ENCODE data around the gene PCDH9. TPM values are rescaled to one million over a fixed set of nuclear protein-coding genes. Genes with fewer than 3 reads are reported as not detected.

PCDH9 gene
- total RNA-seq, 6 experiments from 2014 or later = 1.6 to 3.9 (median 3.1) TPM

DNA sequence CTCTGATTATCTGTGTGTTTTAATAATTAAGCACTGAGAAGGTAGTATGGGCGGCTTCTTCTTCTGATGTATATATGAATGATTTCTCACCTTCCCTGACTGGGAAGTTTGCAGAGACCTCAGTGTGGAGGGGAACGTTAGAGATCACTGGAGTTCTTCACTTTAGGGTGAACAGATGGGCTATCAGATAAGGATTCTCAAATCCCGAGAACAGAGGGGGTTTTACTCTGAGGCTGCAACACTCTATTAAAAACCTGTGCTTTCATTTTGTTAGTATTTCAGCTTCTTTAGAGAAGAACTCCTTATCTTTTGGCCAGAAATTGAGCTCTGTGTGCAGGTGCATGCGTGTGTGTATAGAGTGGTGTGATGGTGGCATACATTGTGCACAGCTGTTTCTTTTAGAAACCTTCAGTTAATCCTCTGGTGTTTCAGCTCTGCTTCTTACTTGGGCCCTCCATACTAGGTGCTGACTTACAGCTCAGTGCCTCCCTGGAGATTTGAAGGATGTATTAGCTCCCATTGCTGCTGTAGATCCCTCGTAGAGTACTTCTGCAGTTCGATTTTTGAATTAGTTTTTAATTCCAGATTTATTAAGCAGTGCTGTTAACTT, 45.3 kb upstream of the PCDH9 start:
- 38% methylated on average over 6 of the region's 6 CpGs for WGBS (ENCODE audit: insufficient coverage, low coverage, low lambda C conversion rate, missing lambda C conversion rate)
- no peaks in the 10 kb centered on the region for H3K36me3 ChIP-seq
- DNase-seq (no peak), ATAC-seq (no peak)
- no peaks in the 10 kb centered on the region for H3K27me3 ChIP-seq
- no peak for TF ChIP-seq POLR2A (IDR thresholded peaks at IDR 0.05)
- TF ChIP-seq, protein P1, sequence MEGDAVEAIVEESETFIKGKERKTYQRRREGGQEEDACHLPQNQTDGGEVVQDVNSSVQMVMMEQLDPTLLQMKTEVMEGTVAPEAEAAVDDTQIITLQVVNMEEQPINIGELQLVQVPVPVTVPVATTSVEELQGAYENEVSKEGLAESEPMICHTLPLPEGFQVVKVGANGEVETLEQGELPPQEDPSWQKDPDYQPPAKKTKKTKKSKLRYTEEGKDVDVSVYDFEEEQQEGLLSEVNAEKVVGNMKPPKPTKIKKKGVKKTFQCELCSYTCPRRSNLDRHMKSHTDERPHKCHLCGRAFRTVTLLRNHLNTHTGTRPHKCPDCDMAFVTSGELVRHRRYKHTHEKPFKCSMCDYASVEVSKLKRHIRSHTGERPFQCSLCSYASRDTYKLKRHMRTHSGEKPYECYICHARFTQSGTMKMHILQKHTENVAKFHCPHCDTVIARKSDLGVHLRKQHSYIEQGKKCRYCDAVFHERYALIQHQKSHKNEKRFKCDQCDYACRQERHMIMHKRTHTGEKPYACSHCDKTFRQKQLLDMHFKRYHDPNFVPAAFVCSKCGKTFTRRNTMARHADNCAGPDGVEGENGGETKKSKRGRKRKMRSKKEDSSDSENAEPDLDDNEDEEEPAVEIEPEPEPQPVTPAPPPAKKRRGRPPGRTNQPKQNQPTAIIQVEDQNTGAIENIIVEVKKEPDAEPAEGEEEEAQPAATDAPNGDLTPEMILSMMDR (IDR thresholded peaks at IDR 0.05) = no peak
- no peak overlapping the region for H3K27ac ChIP-seq
- no peaks in the 10 kb centered on the region for H3K9me3 ChIP-seq
- H3K4me1 ChIP-seq = no peaks in the 10 kb centered on the region
- no peak overlapping the region for H3K4me3 ChIP-seq
- intact Hi-C loops (cut with DNase I) = no loop called here

DNA sequence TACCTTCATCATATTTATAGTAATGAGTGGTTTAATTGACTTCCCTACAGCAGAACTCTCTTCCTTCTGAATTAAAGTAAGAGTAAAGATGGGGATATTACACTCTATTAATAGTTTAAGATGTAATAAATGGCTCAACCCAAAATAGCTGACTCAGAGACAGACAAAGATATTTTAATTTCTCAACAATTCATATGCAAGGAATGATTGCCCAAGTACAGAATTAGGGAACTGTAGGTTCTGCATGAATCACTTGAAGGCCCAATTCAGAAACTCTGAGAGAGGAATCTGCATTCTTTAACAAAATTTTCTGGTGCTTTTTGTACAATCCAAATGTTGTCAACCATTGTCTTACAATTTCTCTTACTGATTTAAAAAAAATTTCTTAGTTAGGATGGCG, 42.9 kb upstream of the PCDH9 start:
- WGBS (ENCODE audit: insufficient coverage, low coverage, low lambda C conversion rate, missing lambda C conversion rate) = 67% methylated on average over 1 of the region's 1 CpG

DNA sequence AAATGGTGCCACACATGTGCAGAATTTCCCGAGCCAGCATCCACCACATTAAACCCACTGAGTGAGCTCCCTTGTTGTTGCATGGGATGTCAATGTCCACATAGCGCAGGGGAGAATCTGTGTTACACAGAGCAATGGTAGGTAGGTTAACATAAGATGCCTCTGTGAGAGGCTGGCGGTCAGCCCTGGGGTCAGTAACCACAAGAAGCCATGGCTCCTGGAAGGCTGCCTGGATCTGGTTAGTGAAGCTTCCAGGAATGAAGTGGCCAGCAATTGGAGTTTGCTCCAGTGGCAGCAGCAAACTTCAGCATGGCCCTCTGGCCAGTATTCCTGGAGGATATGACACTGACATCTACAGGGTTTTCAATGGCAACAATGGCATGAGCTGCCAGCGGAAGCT, 37.0 kb upstream of the PCDH9 start:
- H3K27ac ChIP-seq = no peak overlapping the region
- H3K27me3 ChIP-seq = no peaks in the 10 kb centered on the region
- DNase-seq (no peak), ATAC-seq (no peak)
- no peak overlapping the region for H3K4me3 ChIP-seq
- H3K36me3 ChIP-seq = no peaks in the 10 kb centered on the region
- TF ChIP-seq, protein P1 (IDR thresholded peaks at IDR 0.05) = no peak
- TF ChIP-seq POLR2A (IDR thresholded peaks at IDR 0.05) = no peak
- 83% methylated on average over 1 of the region's 4 CpGs for WGBS (ENCODE audit: insufficient coverage, low coverage, low lambda C conversion rate, missing lambda C conversion rate)
- H3K9me3 ChIP-seq = no peaks in the 10 kb centered on the region
- intact Hi-C loops (cut with DNase I) = no loop called here
- no peaks in the 10 kb centered on the region for H3K4me1 ChIP-seq

More for the DNA sequence above, 42.9 kb upstream of the PCDH9 start:
- H3K4me1 ChIP-seq = no peaks in the 10 kb centered on the region
- H3K9me3 ChIP-seq = no peaks in the 10 kb centered on the region
- DNase-seq (no peak), ATAC-seq (no peak)
- no peaks in the 10 kb centered on the region for H3K27me3 ChIP-seq
- no peak for TF ChIP-seq POLR2A (IDR thresholded peaks at IDR 0.05)
- TF ChIP-seq, protein P1 (IDR thresholded peaks at IDR 0.05) = no peak
- H3K4me3 ChIP-seq = no peak overlapping the region
- no peaks in the 10 kb centered on the region for H3K36me3 ChIP-seq
- H3K27ac ChIP-seq = no peak overlapping the region
- intact Hi-C loops (cut with DNase I) = no loop called here

DNA sequence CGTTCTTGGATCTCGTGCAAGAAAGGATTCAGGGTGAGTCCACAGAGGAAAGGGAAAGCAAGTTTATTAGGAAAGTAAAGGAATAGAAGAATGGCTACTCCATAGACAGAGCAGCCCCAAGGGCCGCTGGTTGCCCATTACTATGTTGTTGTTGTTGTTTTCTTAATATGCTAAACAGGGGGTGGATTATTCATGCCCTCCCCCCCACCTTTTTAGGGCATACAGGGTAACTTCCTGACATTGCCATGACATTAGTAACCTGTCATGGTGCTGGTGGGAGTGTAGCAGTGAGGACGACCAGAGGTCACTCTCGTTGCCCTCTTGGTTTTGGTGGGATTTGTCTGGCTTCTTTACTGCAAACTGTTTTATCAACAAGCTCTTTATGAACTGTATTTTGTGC, 29.1 kb upstream of the PCDH9 start:
- intact Hi-C loops (cut with DNase I) = no loop called here
- H3K36me3 ChIP-seq = no peaks in the 10 kb centered on the region
- DNase-seq = no peak
- H3K9me3 ChIP-seq = no peaks in the 10 kb centered on the region
- no peaks in the 10 kb centered on the region for H3K4me1 ChIP-seq
- TF ChIP-seq, protein P1 (IDR thresholded peaks at IDR 0.05) = no peak
- no peak for TF ChIP-seq POLR2A (IDR thresholded peaks at IDR 0.05)
- 54% methylated on average over 5 of the region's 5 CpGs for WGBS (ENCODE audit: insufficient coverage, low coverage, low lambda C conversion rate, missing lambda C conversion rate)
- H3K27me3 ChIP-seq = no peaks in the 10 kb centered on the region
- no peak overlapping the region for H3K4me3 ChIP-seq
- no peak overlapping the region for H3K27ac ChIP-seq
- no peak for ATAC-seq

DNA sequence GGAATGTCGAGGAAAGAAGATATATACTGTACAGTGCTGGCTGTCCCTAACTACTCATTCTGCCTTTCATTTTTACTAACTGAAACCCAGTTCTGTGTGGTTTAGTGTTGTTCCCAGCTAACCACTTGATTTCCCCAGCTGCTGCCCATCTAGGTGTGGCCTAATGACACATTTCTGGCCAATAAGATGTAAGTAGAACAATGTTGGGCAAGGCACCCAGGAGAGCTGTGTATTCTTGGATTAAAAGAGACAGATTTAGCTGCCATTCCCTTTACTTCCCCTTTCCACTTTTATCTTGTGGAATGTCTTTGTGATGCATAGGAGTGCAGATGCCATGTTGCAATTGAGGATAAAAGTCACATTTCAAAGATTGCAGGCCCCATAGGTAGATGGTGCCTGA, 28.3 kb upstream of the PCDH9 start:
- WGBS (ENCODE audit: insufficient coverage, low coverage, low lambda C conversion rate, missing lambda C conversion rate) = 50% methylated on average over 1 of the region's 1 CpG
- intact Hi-C loops (cut with DNase I) = no loop called here
- no peak for TF ChIP-seq POLR2A (IDR thresholded peaks at IDR 0.05)
- TF ChIP-seq, protein P1 (IDR thresholded peaks at IDR 0.05) = no peak

More for the DNA sequence above, 28.3 kb upstream of the PCDH9 start:
- Histone ChIP-seq H3K9me3 (no peaks in the 10 kb centered on the region), H3K36me3 (no peaks in the 10 kb centered on the region), H3K4me1 (no peaks in the 10 kb centered on the region), H3K27me3 (no peaks in the 10 kb centered on the region), H3K27ac (no peak overlapping the region), H3K4me3 (no peak overlapping the region)
- DNase-seq (no peak), ATAC-seq (no peak)

Measured in right lobe of liver (tissue), 6 donors.